ENCODE results near the gene TWIST2.

Gene TWIST2

GRCh38 chr2:238887616-238888015 is 39.7 kb downstream of the TWIST2 start:
- TF ChIP-seq REST (IDR thresholded peaks at IDR 0.05; ENCODE audit: insufficient read depth in 1 of 2, low read depth in 2 of 2, low read length in 2 of 2): no peak
- no peak for TF ChIP-seq TAF1 (IDR thresholded peaks at IDR 0.05; ENCODE audit: borderline replicate concordance, insufficient read depth, low read length)
- no peak for TF ChIP-seq SIN3A (IDR thresholded peaks at IDR 0.05; ENCODE audit: borderline replicate concordance, insufficient read depth, low read length)
- no peak for TF ChIP-seq POLR2AphosphoS5 (IDR thresholded peaks at IDR 0.05; ENCODE audit: low read depth, low read length)
- TF ChIP-seq FOXP2 (optimal IDR thresholded peaks at IDR 0.05; ENCODE audit: borderline replicate concordance, extremely low read depth, extremely low read length, insufficient read depth): no peak

GRCh38 chr2:238888781-238889180 is 40.9 kb downstream of the TWIST2 start:
- no peak for TF ChIP-seq TAF1 (IDR thresholded peaks at IDR 0.05; ENCODE audit: borderline replicate concordance, insufficient read depth, low read length)
- TF ChIP-seq POLR2AphosphoS5 (IDR thresholded peaks at IDR 0.05; ENCODE audit: low read depth, low read length): no peak

- no peak for TF ChIP-seq POLR2AphosphoS5 (IDR thresholded peaks at IDR 0.05; ENCODE audit: low read depth, low read length)
- TF ChIP-seq TAF1 (IDR thresholded peaks at IDR 0.05; ENCODE audit: borderline replicate concordance, insufficient read depth, low read length): no peak
- no peak for TF ChIP-seq REST (IDR thresholded peaks at IDR 0.05; ENCODE audit: insufficient read depth in 1 of 2, low read depth in 2 of 2, low read length in 2 of 2)
- no peak for TF ChIP-seq SIN3A (IDR thresholded peaks at IDR 0.05; ENCODE audit: borderline replicate concordance, insufficient read depth, low read length)
- no peak for TF ChIP-seq FOXP2 (optimal IDR thresholded peaks at IDR 0.05; ENCODE audit: borderline replicate concordance, extremely low read depth, extremely low read length, insufficient read depth)
These were observed 42.2 kb downstream of the TWIST2 start for GRCh38 chr2:238890131-238890530.

GRCh38 chr2:238890618-238891456 is 43.0 kb downstream of the TWIST2 start:
- TF ChIP-seq TAF1 (IDR thresholded peaks at IDR 0.05; ENCODE audit: borderline replicate concordance, insufficient read depth, low read length) (no peak), SIN3A (IDR thresholded peaks at IDR 0.05; ENCODE audit: borderline replicate concordance, insufficient read depth, low read length) (no peak), FOXP2 (optimal IDR thresholded peaks at IDR 0.05; ENCODE audit: borderline replicate concordance, extremely low read depth, extremely low read length, insufficient read depth) (no peak), REST (IDR thresholded peaks at IDR 0.05; ENCODE audit: insufficient read depth in 1 of 2, low read depth in 2 of 2, low read length in 2 of 2) (no peak), POLR2AphosphoS5 (IDR thresholded peaks at IDR 0.05; ENCODE audit: low read depth, low read length) (no peak)

GRCh38 chr2:238891457-238892203 is 43.7 kb downstream of the TWIST2 start:
- TF ChIP-seq FOXP2 (optimal IDR thresholded peaks at IDR 0.05; ENCODE audit: borderline replicate concordance, extremely low read depth, extremely low read length, insufficient read depth) (no peak), TAF1 (IDR thresholded peaks at IDR 0.05; ENCODE audit: borderline replicate concordance, insufficient read depth, low read length) (no peak), POLR2AphosphoS5 (IDR thresholded peaks at IDR 0.05; ENCODE audit: low read depth, low read length) (no peak), SIN3A (IDR thresholded peaks at IDR 0.05; ENCODE audit: borderline replicate concordance, insufficient read depth, low read length) (no peak), REST (IDR thresholded peaks at IDR 0.05; ENCODE audit: insufficient read depth in 1 of 2, low read depth in 2 of 2, low read length in 2 of 2) (no peak)
